SK-N-SH (cell line): ENCODE data around the gene BPIFA3. TPM values are rescaled to one million over a fixed set of nuclear protein-coding genes. Genes with fewer than 3 reads are reported as not detected.

Experiments
- CTCF ChIA-PET: fragments of 300-600, 350-600 bp; formaldehyde crosslinking; extraction: SDS; loops from one replicate; lab custom pipeline; 2021; lab: Yijun Ruan, JAX
- POLR2A ChIA-PET: fragments of 350-600 bp; sonication (Branson Sonifier 250); formaldehyde crosslinking; extraction: SDS; loops from one replicate; lab custom pipeline; 2020; ENCODE audit warnings: antibody characterized with exemption, inconsistent platforms; lab: Yijun Ruan, JAX
- DNase-seq: peaks from one replicate; pipeline ENCODE4 v3.0.0; 2012
- H2AFZ ChIP-seq: fragments of 200-600 bp; sonication (generic); 2 replicates; pipeline ENCODE4 v1.8.1; 2016; ENCODE audit warnings: antibody characterized with exemption, mild to moderate bottlenecking, low read depth
- H3F3A ChIP-seq: fragments of 200-600 bp; sonication (generic); replicated peaks from 2 replicates; pipeline ENCODE3; 2016; ENCODE audit warnings: antibody characterized with exemption, mild to moderate bottlenecking; ENCODE audit not compliant: insufficient read depth
- H3K27ac ChIP-seq, 2 experiments: fragments of 200-500 bp in 1 of 2; fragments of 200-600 bp in 1 of 2; sonication (Bioruptor generic) in 1 of 2; sonication (generic), shearing (Covaris generic) in 1 of 2; 2 replicates each; pipeline versions ENCODE4 v1.5.1 to v1.6.1; 2014 to 2016; ENCODE audit warnings: low read depth in 2 of 2, inconsistent platforms in 1 of 2, low read length in 1 of 2, mild to moderate bottlenecking in 1 of 2, mixed read lengths in 1 of 2
- H3K27me3 ChIP-seq: fragments of 200-600 bp; sonication (generic), shearing (Covaris generic); 2 replicates; pipeline ENCODE4 v1.6.1; 2016; ENCODE audit warnings: mixed run types; ENCODE audit not compliant: insufficient read depth
- H3K36me3 ChIP-seq, 2 experiments: fragments of 200-500 bp in 1 of 2; fragments of 200-600 bp in 1 of 2; sonication (Bioruptor generic) in 1 of 2; sonication (generic) in 1 of 2; replicated peaks in 1 of 2; 2 replicates each; pipeline versions ENCODE3 to v1.5.1; 2014 to 2016; ENCODE audit warnings: low read length in 1 of 2, mild to moderate bottlenecking in 1 of 2; ENCODE audit not compliant: insufficient read depth in 2 of 2, control insufficient read depth in 1 of 2
- H3K4me1 ChIP-seq, 2 experiments: fragments of 200-500 bp in 1 of 2; fragments of 200-600 bp in 1 of 2; sonication (Bioruptor generic) in 1 of 2; sonication (generic), shearing (Covaris generic) in 1 of 2; 2 replicates each; pipeline versions ENCODE4 v1.5.1 to v1.6.1; 2014 to 2016; ENCODE audit warnings: low read depth in 1 of 2, low read length in 1 of 2, mixed run types in 1 of 2; ENCODE audit not compliant: insufficient read depth in 2 of 2, control insufficient read depth in 1 of 2
- H3K4me2 ChIP-seq: fragments of 200-600 bp; sonication (generic), shearing (Covaris generic); 2 replicates; pipeline ENCODE4 v1.6.1; 2017; ENCODE audit warnings: mixed run types
- H3K4me3 ChIP-seq, 2 experiments: fragments of 200-500 bp in 1 of 2; fragments of 200-600 bp in 1 of 2; sonication (Bioruptor generic) in 1 of 2; sonication (generic), shearing (Covaris generic) in 1 of 2; 2 replicates each; pipeline versions ENCODE4 v1.5.1 to v1.8.1; 2014 to 2016; ENCODE audit warnings: low read depth in 2 of 2, inconsistent platforms in 1 of 2, low read length in 1 of 2, mild to moderate bottlenecking in 1 of 2, mixed read lengths in 1 of 2, moderate library complexity in 1 of 2
- H3K79me2 ChIP-seq: fragments of 200-600 bp; sonication (generic); 2 replicates; pipeline ENCODE4 v1.8.1; 2017; ENCODE audit warnings: mild to moderate bottlenecking; ENCODE audit not compliant: insufficient read depth
- H3K9ac ChIP-seq: fragments of 200-600 bp; sonication (generic); 2 replicates; pipeline ENCODE4 v1.6.1; 2017; ENCODE audit warnings: mixed run types
- H3K9me2 ChIP-seq: fragments of 200-600 bp; sonication (generic); 2 replicates; pipeline ENCODE4 v1.6.1; 2017; ENCODE audit warnings: mixed run types
- H3K9me3 ChIP-seq: fragments of 200-600 bp; sonication (generic); 2 replicates; pipeline ENCODE4 v1.6.1; 2017; ENCODE audit warnings: mixed run types, mild to moderate bottlenecking, moderate library complexity
- H4K20me1 ChIP-seq: fragments of 200-600 bp; sonication (generic); 2 replicates; pipeline ENCODE4 v1.6.1; 2017; ENCODE audit warnings: mild to moderate bottlenecking, mixed run types; ENCODE audit not compliant: insufficient read depth
- ELF1 ChIP-seq: IDR thresholded peaks from 2 replicates; pipeline ENCODE4 v1.4.0; 2012
- EP300 ChIP-seq, 2 experiments: IDR thresholded peaks; 2 replicates each; pipeline versions ENCODE4 v1.4.0 to v1.6.1; 2012; ENCODE audit warnings: borderline replicate concordance in 1 of 2, low read depth in 1 of 2, low read length in 1 of 2
- FOSL2 ChIP-seq: IDR thresholded peaks from 2 replicates; pipeline ENCODE4 v1.4.0; 2012; ENCODE audit warnings: low read depth, mild to moderate bottlenecking, moderate library complexity, borderline replicate concordance
- FOXJ3 ChIP-seq: sonication (generic); formaldehyde crosslinking; IDR thresholded peaks from 2 replicates; pipeline ENCODE4 v1.5.1; 2020; ENCODE audit warnings: mild to moderate bottlenecking, missing genetic modification reagents
- IRF3 ChIP-seq: fragments of 150-350 bp; IDR thresholded peaks from 2 replicates; pipeline ENCODE4 v1.6.1; 2016; ENCODE audit warnings: mild to moderate bottlenecking, low read depth, low read length
- JUND ChIP-seq: IDR thresholded peaks from 2 replicates; pipeline ENCODE4 v1.4.0; 2012
- NFIC ChIP-seq: IDR thresholded peaks from 2 replicates; pipeline ENCODE4 v1.4.0; 2012; ENCODE audit warnings: borderline replicate concordance
- RFX5 ChIP-seq: IDR thresholded peaks from 2 replicates; pipeline ENCODE4 v1.6.1; 2012; ENCODE audit warnings: mild to moderate bottlenecking, improper control_type of control experiment, low read length
- RXRA ChIP-seq: IDR thresholded peaks from 2 replicates; pipeline ENCODE4 v1.4.0; 2012; ENCODE audit warnings: low read depth, mild to moderate bottlenecking, borderline replicate concordance
- SIN3A ChIP-seq: IDR thresholded peaks from 2 replicates; pipeline ENCODE4 v1.6.1; 2012; ENCODE audit warnings: low read depth, mild to moderate bottlenecking, low read length, moderate library complexity, borderline replicate concordance
- USF1 ChIP-seq: IDR thresholded peaks from 2 replicates; pipeline ENCODE4 v1.4.0; 2012; ENCODE audit warnings: low read depth, borderline replicate concordance
- USF2 ChIP-seq: fragments of 150-350 bp; IDR thresholded peaks from 2 replicates; pipeline ENCODE4 v1.6.1; 2017; ENCODE audit warnings: antibody characterized with exemption, low read length, low read depth, borderline replicate concordance
- ZBTB33 ChIP-seq: IDR thresholded peaks from 2 replicates; pipeline ENCODE4 v1.4.0; 2012; ENCODE audit warnings: low read depth, borderline replicate concordance
- WGBS: methylation state at CpG from one replicate; pipeline ENCODE4 v1.1.6; 2017; ENCODE audit warnings: low lambda C conversion rate; 5-methylcytosine and 5-hydroxymethylcytosine counted together
- polyA plus RNA-seq, 3 experiments: library from polyadenylated mRNA; depleted of rRNA; stranded (reverse); fragments of >200 nt; gene quantifications; 2 replicates each; pipeline ENCODE4 v1.2.3, GENCODE V29; 2012

BPIFA3 gene
- polyA plus RNA-seq, 1 of the 3 experiments (the other 2 are of a cell fraction), result not detected

GRCh38 chr20:33178726-33179125 lies 38.4 kb upstream of the BPIFA3 start:
- CTCF ChIA-PET, result interaction anchor here (1.1 kb wide), 1 partner anchor 34 kb away, joined by 3 read pairs; no protein-coding TSS in a partner anchor
- no peak for DNase-seq
- 48% methylated on average over 6 of the region's 6 CpGs for WGBS

More at GRCh38 chr20:33178726-33179125, 38.4 kb upstream of the BPIFA3 start:
- TF ChIP-seq IRF3 (no peak), ZBTB33 (no peak), ELF1 (no peak), FOXJ3 (CRISPR knock-in tag) (no peak), NFIC (no peak), SIN3A (no peak), RFX5 (no peak), FOSL2 (no peak), USF2 (no peak), EP300 (IDR thresholded peaks at IDR 0.05; ENCODE audit: borderline replicate concordance in 1 of 2, low read depth in 1 of 2, low read length in 1 of 2) (no peak), JUND (no peak), RXRA (no peak), USF1 (no peak)
- TF ChIP-seq, all 33 proteins: peak for 0
- H3K9me3 ChIP-seq, result no peaks in the 10 kb centered on the region
- no peaks in the 10 kb centered on the region for H3K9me2 ChIP-seq
- H3K4me2 ChIP-seq, result no peak overlapping the region
- no peak overlapping the region for H3K9ac ChIP-seq
- no peaks in the 10 kb centered on the region for H3K4me1 ChIP-seq
- no peaks in the 10 kb centered on the region for H3K27me3 ChIP-seq
- H2AFZ ChIP-seq, result no peak overlapping the region
- H3K27ac ChIP-seq, result no peak overlapping the region
- H3K36me3 ChIP-seq, result no peaks in the 10 kb centered on the region
- no peaks in the 10 kb centered on the region for H3F3A ChIP-seq
- POLR2A ChIA-PET, result no interaction called here
- no peaks in the 10 kb centered on the region for H4K20me1 ChIP-seq
- no peaks in the 10 kb centered on the region for H3K79me2 ChIP-seq
- H3K4me3 ChIP-seq, result no peak overlapping the region
